B cell (primary cell): Measurements from ENCODE around the gene RGP1. TPM values are rescaled to one million over a fixed set of nuclear protein-coding genes. Genes with fewer than 3 reads are reported as not detected.

Experiments used
- ATAC-seq: fragments of 200-7000 bp; cut with Tn5 transposase; one replicate; pipeline ENCODE4 v1.10.0; 2021; ENCODE audit warnings: low read depth, mild to moderate bottlenecking, moderate number of reproducible peaks, moderate library complexity
- CTCF ChIA-PET: fragments of 350-600 bp; sonication (Branson Sonifier 250); formaldehyde crosslinking; loops from one replicate; lab custom pipeline; 2021; ENCODE audit warnings: antibody characterized with exemption, inconsistent platforms; lab: Charles Lee
- POLR2A ChIA-PET: fragments of 350-600 bp; sonication (Branson Sonifier 250); formaldehyde crosslinking; loops from one replicate; lab custom pipeline; 2021; ENCODE audit warnings: antibody characterized with exemption; lab: Charles Lee
- DNase-seq: peaks from one replicate; pipeline ENCODE4 v3.0.0; 2013
- H2AFZ ChIP-seq: 2 replicates; pipeline ENCODE4 v1.6.1; 2012; ENCODE audit warnings: mild to moderate bottlenecking, low read depth, low read length; ENCODE audit not compliant: insufficient read depth, poor library complexity, severe bottlenecking
- H3K27ac ChIP-seq, 2 donors: 1 replicate in 1 of 2; 2 replicates in 1 of 2; pipeline ENCODE4 v1.5.1; 2012 to 2013; ENCODE audit warnings: low read length in 2 of 2, mild to moderate bottlenecking in 2 of 2, moderate library complexity in 1 of 2
- H3K27me3 ChIP-seq, 4 experiments: fragments of 200-600 bp in 1 of 4; sonication (generic) in 1 of 4; replicated peaks in 1 of 4; 1 replicate in 2 of 4; 2 replicates in 2 of 4; pipeline versions ENCODE4 v1.6.1 to v1.7.0; 2013 to 2016; ENCODE audit warnings: low read length in 3 of 4, mild to moderate bottlenecking in 2 of 4, mixed read lengths in 1 of 4, moderate library complexity in 1 of 4; ENCODE audit not compliant: insufficient read depth in 4 of 4, control insufficient read depth in 3 of 4; ENCODE audit errors: control extremely low read depth in 1 of 4
- H3K36me3 ChIP-seq, 2 experiments: replicated peaks in 1 of 2; 1 replicate in 1 of 2; 2 replicates in 1 of 2; pipeline versions ENCODE4 v1.6.1 to v1.7.1; 2013; ENCODE audit warnings: low read length in 1 of 2; ENCODE audit not compliant: insufficient read depth in 2 of 2, control insufficient read depth in 1 of 2; ENCODE audit errors: control extremely low read depth in 1 of 2, extremely low read depth in 1 of 2
- H3K4me1 ChIP-seq, 2 donors: fragments of 200-600 bp in 1 of 2; sonication (generic) in 1 of 2; 1 replicate in 1 of 2; 2 replicates in 1 of 2; pipeline versions ENCODE4 v1.5.1 to v1.6.1; 2013 to 2017; ENCODE audit warnings: low read length in 2 of 2; ENCODE audit not compliant: control insufficient read depth in 2 of 2, insufficient read depth in 2 of 2
- H3K4me2 ChIP-seq: replicated peaks from 2 replicates; pipeline ENCODE3; 2012; ENCODE audit warnings: mild to moderate bottlenecking, low read depth, low read length; ENCODE audit not compliant: poor library complexity, severe bottlenecking
- H3K4me3 ChIP-seq, 5 experiments: fragments of 200-600 bp in 1 of 5; sonication (generic) in 1 of 5; 1 replicate in 3 of 5; 2 replicates in 2 of 5; pipeline versions ENCODE4 v1.5.1 to v1.7.0; 2011 to 2016; ENCODE audit warnings: low read length in 4 of 5, mild to moderate bottlenecking in 4 of 5, low read depth in 2 of 5, control low read depth in 1 of 5, moderate library complexity in 1 of 5; ENCODE audit not compliant: insufficient read depth in 1 of 5; ENCODE audit errors: control extremely low read depth in 1 of 5, extremely low read depth in 1 of 5
- H3K79me2 ChIP-seq: fragments of 200-600 bp; sonication (generic); one replicate; pipeline ENCODE4 v1.6.0; 2016; ENCODE audit warnings: low read length; ENCODE audit not compliant: control insufficient read depth, insufficient read depth
- H3K9ac ChIP-seq: fragments of 200-600 bp; sonication (generic); 2 replicates; pipeline ENCODE4 v1.6.1; 2017; ENCODE audit warnings: mild to moderate bottlenecking, low read length, moderate library complexity
- H3K9me3 ChIP-seq, 3 donors: one replicate each; pipeline versions ENCODE4 v1.6.1 to v1.7.1; 2013; ENCODE audit warnings: low read length in 2 of 3; ENCODE audit not compliant: control insufficient read depth in 2 of 3, insufficient read depth in 1 of 3; ENCODE audit errors: control extremely low read depth in 1 of 3
- H4K20me1 ChIP-seq: 2 replicates; pipeline ENCODE4 v1.6.0; 2012; ENCODE audit warnings: mild to moderate bottlenecking, low read length; ENCODE audit not compliant: insufficient read depth, control insufficient read depth, poor library complexity, severe bottlenecking
- H3K27ac Mint-ChIP-seq: one replicate; pipeline ENCODE4 v1.8.0; 2021; ENCODE audit warnings: mixed read lengths
- H3K27me3 Mint-ChIP-seq: one replicate; pipeline ENCODE4 v1.8.0; 2021; ENCODE audit warnings: mixed read lengths
- H3K4me1 Mint-ChIP-seq: one replicate; pipeline ENCODE4 v1.8.0; 2021; ENCODE audit warnings: mixed read lengths
- H3K4me3 Mint-ChIP-seq: one replicate; pipeline ENCODE4 v1.8.0; 2021; ENCODE audit warnings: mixed read lengths
- H3K9me3 Mint-ChIP-seq: one replicate; pipeline ENCODE4 v1.8.0; 2022; ENCODE audit warnings: mixed read lengths; ENCODE audit not compliant: insufficient read depth
- CTCF ChIP-seq: fragments of 200-600 bp; IDR thresholded peaks from one replicate; pipeline ENCODE4 v1.8.0; 2022; ENCODE audit warnings: antibody characterized with exemption, mild to moderate bottlenecking
- EZH2 ChIP-seq: IDR thresholded peaks from 2 replicates; pipeline ENCODE4 v1.6.1; 2012; ENCODE audit warnings: borderline replicate concordance, low read depth, mild to moderate bottlenecking, moderate library complexity, low read length; ENCODE audit not compliant: insufficient read depth, poor library complexity, severe bottlenecking
- WGBS: methylation state at CpG from one replicate; pipeline ENCODE4 v1.1.5; 2013; ENCODE audit warnings: missing lambda C conversion rate; ENCODE audit not compliant: insufficient coverage; 5-methylcytosine and 5-hydroxymethylcytosine counted together
- intact Hi-C: fragments of 100-400 bp; cut with micrococcal nuclease; formaldehyde crosslinking; loops from one replicate; pipeline ENCODE4 v1.10.0; 2022
- polyA plus RNA-seq: library from polyadenylated mRNA; depleted of rRNA; stranded (reverse); fragments of >200 nt; gene quantifications from 2 replicates; pipeline ENCODE4 v1.2.3, GENCODE V29; 2012
- total RNA-seq, 2 donors: library from RNA; stranded (reverse); fragments of 120-200 nt in 1 of 2; gene quantifications; 1 replicate in 1 of 2; 2 replicates in 1 of 2; pipeline versions ENCODE4 v1.2.3 to v1.2.4, GENCODE V29; 2013 to 2022

Gene RGP1
- total and polyA plus RNA-seq, 2 donors (not counting 1 experiment from before 2014, with no cell fraction given), result 17.6 to 42.3 TPM

- H3K4me2 ChIP-seq, result peak overlapping the region; percentile 89
- peaks cover 57% of the 10 kb centered on the region for H4K20me1 ChIP-seq
- no peaks in the 10 kb centered on the region for H3K9me3 ChIP-seq
- peak overlapping the region in 2 of 5 experiments; percentile 3 to 44 for H3K4me3 ChIP-seq
- intact Hi-C loops, result loop anchor here (5.0 kb wide), 1 partner anchor 1272 kb away; the partner anchor contains the start of genes DNAI1 and FAM219A
- WGBS, result 42% methylated on average over 1 of the region's 3 CpGs
- no peaks in the 10 kb centered on the region for H3K27me3 ChIP-seq
- DNase-seq, result no peak
- no peak for ATAC-seq
- H3K27ac ChIP-seq, result peak overlapping the region in 1 of 2 donors; percentile 92
- H3K4me1 ChIP-seq, result peaks cover 63 to 67% of the 10 kb centered on the region in 2 donors
- Mint-ChIP-seq H3K4me1 (peaks cover 13% of the 10 kb centered on the region), H3K27me3 (no peaks in the 10 kb centered on the region), H3K4me3 (no peak overlapping the region), H3K9me3 (no peaks in the 10 kb centered on the region), H3K27ac (no peak overlapping the region)
- ChIA-PET CTCF (interaction anchor here (0.6 to 9.0 kb wide), 15 partner anchors 27 to 153 kb away, joined by 3 to 115 read pairs (median 5); partner anchors contain the start of genes CCDC107, RMRP, TESK1 and TPM2), POLR2A (interaction anchor here (4.4 kb wide), 1 partner anchor 11 kb away, joined by 21 read pairs; no protein-coding TSS in a partner anchor)
- H3K9ac ChIP-seq, result peak overlapping the region; percentile 84
- TF ChIP-seq CTCF, result no peak
- TF ChIP-seq EZH2, result no peak
- H2AFZ ChIP-seq, result peak overlapping the region; percentile 25
- H3K36me3 ChIP-seq, result peaks cover 7 to 39% of the 10 kb centered on the region in 2 experiments
- peaks cover 80% of the 10 kb centered on the region for H3K79me2 ChIP-seq
These were observed 20.0 kb upstream of the RGP1 start for GRCh38 chr9:35729101-35729500.
